T-cell (primary cell): ENCODE results near the gene PRPSAP1. TPM values are rescaled to one million over a fixed set of nuclear protein-coding genes. Genes with fewer than 3 reads are reported as not detected.

Source experiments
- ATAC-seq, 4 experiments: fragments of 200-7000 bp in 3 of 4; fragments of 150-1000 bp in 1 of 4; cut with Tn5 transposase; replicated peaks in 1 of 4; 1 replicate in 3 of 4; 2 replicates in 1 of 4; pipeline ENCODE4 v1.10.0; 2021; ENCODE audit warnings: moderate library complexity in 3 of 4, mild to moderate bottlenecking in 2 of 4, moderate number of reproducible peaks in 1 of 4
- CTCF ChIA-PET, 2 donors: fragments of 300-600 bp; sonication (Branson Sonifier 250); formaldehyde crosslinking; loops; one replicate each; lab custom pipeline; 2022; ENCODE audit warnings: antibody characterized with exemption in 2 of 2; lab: Charles Lee
- POLR2A ChIA-PET, 2 donors: fragments of 300-600 bp; sonication (Branson Sonifier 250); formaldehyde crosslinking; loops; one replicate each; lab custom pipeline; 2022; ENCODE audit warnings: antibody characterized with exemption in 2 of 2; lab: Charles Lee
- DNase-seq, 35 experiments: peaks; one replicate each; pipeline versions ENCODE4 v3.0.0 to v3.0.0-alpha.2; 2013 to 2023
- H3K27ac ChIP-seq: one replicate; pipeline ENCODE4 v1.5.1; 2013; ENCODE audit warnings: low read length
- H3K27me3 ChIP-seq, 2 experiments: replicated peaks in 1 of 2; 1 replicate in 1 of 2; 2 replicates in 1 of 2; pipeline versions ENCODE4 v1.6.1 to v1.7.0; 2013; ENCODE audit warnings: low read length in 1 of 2, mixed read lengths in 1 of 2; ENCODE audit not compliant: control insufficient read depth in 2 of 2, insufficient read depth in 2 of 2; ENCODE audit errors: extremely low read depth in 1 of 2
- H3K36me3 ChIP-seq, 2 donors: 1 replicate in 1 of 2; 2 replicates in 1 of 2; pipeline versions ENCODE4 v1.6.1 to v1.7.0; 2013; ENCODE audit warnings: low read length in 1 of 2; ENCODE audit not compliant: control insufficient read depth in 2 of 2, insufficient read depth in 1 of 2; ENCODE audit errors: extremely low read depth in 1 of 2
- H3K4me1 ChIP-seq, 2 experiments: 1 replicate in 1 of 2; 2 replicates in 1 of 2; pipeline versions ENCODE4 v1.6.1 to v1.7.0; 2013; ENCODE audit warnings: low read length in 2 of 2, mixed read lengths in 1 of 2; ENCODE audit not compliant: insufficient read depth in 2 of 2, control insufficient read depth in 1 of 2; ENCODE audit errors: extremely low read depth in 1 of 2
- H3K4me3 ChIP-seq, 2 donors: 1 replicate in 1 of 2; 2 replicates in 1 of 2; pipeline versions ENCODE4 v1.5.1 to v1.7.0; 2013; ENCODE audit warnings: mild to moderate bottlenecking in 2 of 2, low read length in 1 of 2, moderate library complexity in 1 of 2; ENCODE audit not compliant: control insufficient read depth in 1 of 2; ENCODE audit errors: extremely low read depth in 1 of 2
- H3K9me3 ChIP-seq: 2 replicates; pipeline ENCODE4 v1.7.0; 2013
- H3K27ac Mint-ChIP-seq, 2 donors: one replicate each; pipeline ENCODE4 v1.8.0; 2020 to 2021; ENCODE audit warnings: mild to moderate bottlenecking in 2 of 2, mixed read lengths in 2 of 2
- H3K27me3 Mint-ChIP-seq, 2 donors: one replicate each; pipeline ENCODE4 v1.8.0; 2021 to 2022; ENCODE audit warnings: mixed read lengths in 2 of 2
- H3K36me3 Mint-ChIP-seq: one replicate; pipeline ENCODE4 v1.8.0; 2021; ENCODE audit warnings: mixed read lengths
- H3K4me1 Mint-ChIP-seq, 3 donors: one replicate each; pipeline ENCODE4 v1.8.0; 2020 to 2022; ENCODE audit warnings: mixed read lengths in 3 of 3, mild to moderate bottlenecking in 1 of 3
- H3K4me3 Mint-ChIP-seq, 3 donors: one replicate each; pipeline ENCODE4 v1.8.0; 2020 to 2022; ENCODE audit warnings: mild to moderate bottlenecking in 3 of 3, mixed read lengths in 3 of 3, moderate library complexity in 3 of 3
- H3K9me3 Mint-ChIP-seq, 3 donors: one replicate each; pipeline ENCODE4 v1.8.0; 2020 to 2022; ENCODE audit warnings: mixed read lengths in 3 of 3
- WGBS: methylation state at CpG from one replicate; pipeline ENCODE4 v1.1.5; 2013; ENCODE audit warnings: missing lambda C conversion rate; ENCODE audit not compliant: insufficient coverage; 5-methylcytosine and 5-hydroxymethylcytosine counted together
- total RNA-seq, 35 experiments: library from RNA in 6 of 35; stranded (reverse) in 6 of 35; fragments of 120-200 nt in 1 of 35; gene quantifications; one replicate each; pipeline versions ENCODE4 v1.2.1 to v1.2.4 and lab custom pipeline; 2013 to 2026

PRPSAP1 gene
- total RNA-seq, 5 donors from 2014 or later (not counting 1 experiment from before 2014, with no cell fraction given), result 27.5 to 47.0 (median 40.0) TPM

DNA sequence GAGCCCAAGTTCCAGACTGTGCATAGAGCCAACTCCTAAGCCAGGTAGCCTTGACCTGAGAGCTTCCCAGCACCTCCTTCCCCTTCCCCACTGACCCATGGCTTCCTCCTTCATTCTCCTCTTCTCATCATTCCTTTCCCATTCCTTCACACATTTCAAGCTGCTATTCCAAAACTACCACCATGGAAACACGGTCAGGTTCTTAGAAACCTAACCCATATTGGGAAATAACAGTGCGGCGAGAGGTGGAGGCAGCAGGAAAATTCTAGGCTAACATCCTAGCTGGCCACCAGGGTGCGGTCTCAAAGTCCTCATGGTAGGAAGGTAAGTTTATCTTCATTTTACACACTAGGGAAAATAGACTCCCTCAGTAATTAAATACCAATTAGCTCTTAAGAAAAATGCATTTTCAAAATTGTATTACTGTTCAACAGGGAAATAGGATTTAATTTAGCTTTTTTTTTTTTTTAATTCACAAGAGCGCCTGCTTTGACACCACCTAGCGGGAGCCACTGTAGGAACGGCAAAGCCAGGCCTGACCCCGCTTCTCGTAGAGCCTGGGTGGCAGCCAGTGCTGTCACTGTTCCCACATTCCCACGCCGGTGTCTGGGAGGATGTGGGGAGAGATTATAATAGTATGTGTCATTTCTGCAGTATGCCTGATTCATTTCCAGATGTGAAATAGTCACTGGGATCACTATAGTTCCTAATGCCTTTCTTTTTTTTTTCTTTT, 16.7 kb upstream of the PRPSAP1 start:
- H3K9me3 Mint-ChIP-seq, result no peaks in the 10 kb centered on the region
- ChIA-PET POLR2A (no interaction called here), CTCF (interaction anchor here in 1 of 2 donors (0.7 kb wide), 1 partner anchor 353 kb away, joined by 3 read pairs; no protein-coding TSS in a partner anchor)
- Histone ChIP-seq H3K4me3 (no peak overlapping the region), H3K27ac (no peak overlapping the region), H3K9me3 (no peaks in the 10 kb centered on the region), H3K36me3 (no peaks in the 10 kb centered on the region), H3K27me3 (peaks cover 0 to 9% of the 10 kb centered on the region in 2 experiments), H3K4me1 (no peaks in the 10 kb centered on the region)
- H3K36me3 Mint-ChIP-seq, result no peaks in the 10 kb centered on the region
- H3K27me3 Mint-ChIP-seq, result no peaks in the 10 kb centered on the region
- WGBS, result 70% methylated on average over 2 of the region's 11 CpGs
- DNase-seq (no peak), ATAC-seq (no peak)
- no peak overlapping the region for H3K4me3 Mint-ChIP-seq
- H3K4me1 Mint-ChIP-seq, result no peaks in the 10 kb centered on the region
- H3K27ac Mint-ChIP-seq, result no peak overlapping the region

DNA sequence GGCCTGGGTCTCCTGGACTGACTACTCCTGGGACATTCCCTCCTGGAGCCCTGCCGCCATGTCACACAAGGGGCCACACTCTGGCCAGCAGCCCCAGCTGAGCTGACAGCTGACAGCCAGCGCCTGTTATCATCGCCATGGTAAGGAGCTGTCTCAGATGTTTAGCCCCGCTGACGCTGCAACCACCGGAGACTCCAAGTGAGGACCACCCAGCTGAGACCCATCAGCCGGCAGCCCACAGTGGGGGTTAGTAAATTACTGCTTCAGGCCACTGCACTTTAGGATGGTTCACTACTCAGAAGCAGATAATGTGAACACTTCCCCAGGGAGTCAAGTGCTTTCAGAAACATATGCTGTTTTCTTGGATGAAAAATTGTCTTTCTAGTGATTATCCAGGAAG, 16.1 kb upstream of the PRPSAP1 start:
- H3K4me1 ChIP-seq, result no peaks in the 10 kb centered on the region
- no peaks in the 10 kb centered on the region for H3K27me3 Mint-ChIP-seq
- CTCF ChIA-PET, result interaction anchor here in 1 of 2 donors (0.7 kb wide), 1 partner anchor 352 kb away, joined by 3 read pairs; no protein-coding TSS in a partner anchor
- H3K36me3 ChIP-seq, result no peaks in the 10 kb centered on the region
- no peak overlapping the region for H3K27ac ChIP-seq
- no peaks in the 10 kb centered on the region for H3K36me3 Mint-ChIP-seq
- WGBS, result 91% methylated on average over 6 of the region's 7 CpGs
- POLR2A ChIA-PET, result no interaction called here
- ATAC-seq, result no peak
- H3K4me3 ChIP-seq, result no peak overlapping the region
- H3K9me3 ChIP-seq, result no peaks in the 10 kb centered on the region
- H3K9me3 Mint-ChIP-seq, result no peaks in the 10 kb centered on the region
- no peak overlapping the region for H3K27ac Mint-ChIP-seq
- H3K4me1 Mint-ChIP-seq, result no peaks in the 10 kb centered on the region
- H3K4me3 Mint-ChIP-seq, result no peak overlapping the region
- H3K27me3 ChIP-seq, result peaks cover 0 to 13% of the 10 kb centered on the region in 2 experiments
- DNase-seq, result no peak

DNA sequence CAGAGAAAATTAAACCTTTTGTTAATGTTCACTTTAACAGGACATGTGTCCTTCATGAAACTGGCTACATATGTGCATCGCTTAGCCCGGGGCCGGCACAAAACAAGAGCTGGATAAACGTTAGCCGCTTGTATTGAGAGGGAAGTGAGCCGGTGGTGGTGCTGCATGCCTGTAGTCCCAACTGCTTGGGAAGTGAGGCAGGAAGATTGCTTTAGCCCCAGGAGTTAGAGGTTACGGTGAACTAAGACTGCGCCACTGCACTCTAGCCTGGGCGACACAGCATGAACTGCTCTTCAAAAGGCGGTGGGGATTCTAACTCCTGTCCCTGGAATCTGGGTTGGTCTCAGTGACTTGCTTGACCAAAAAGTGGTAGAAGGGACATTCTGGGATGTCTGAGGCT, 15.7 kb upstream of the PRPSAP1 start:
- Mint-ChIP-seq H3K4me3 (no peak overlapping the region), H3K4me1 (no peaks in the 10 kb centered on the region), H3K9me3 (no peaks in the 10 kb centered on the region), H3K27ac (no peak overlapping the region), H3K36me3 (no peaks in the 10 kb centered on the region), H3K27me3 (no peaks in the 10 kb centered on the region)
- DNase-seq (no peak), ATAC-seq (no peak)
- CTCF ChIA-PET, result interaction anchor here in 1 of 2 donors (0.7 kb wide), 1 partner anchor 61 kb away, joined by 8 read pairs; no protein-coding TSS in a partner anchor
- peaks cover 0 to 15% of the 10 kb centered on the region in 2 experiments for H3K27me3 ChIP-seq
- H3K27ac ChIP-seq, result no peak overlapping the region
- no peaks in the 10 kb centered on the region for H3K36me3 ChIP-seq
- no peak overlapping the region for H3K4me3 ChIP-seq
- H3K4me1 ChIP-seq, result no peaks in the 10 kb centered on the region
- H3K9me3 ChIP-seq, result no peaks in the 10 kb centered on the region
- 96% methylated on average over 10 of the region's 10 CpGs for WGBS
- POLR2A ChIA-PET, result no interaction called here

DNA sequence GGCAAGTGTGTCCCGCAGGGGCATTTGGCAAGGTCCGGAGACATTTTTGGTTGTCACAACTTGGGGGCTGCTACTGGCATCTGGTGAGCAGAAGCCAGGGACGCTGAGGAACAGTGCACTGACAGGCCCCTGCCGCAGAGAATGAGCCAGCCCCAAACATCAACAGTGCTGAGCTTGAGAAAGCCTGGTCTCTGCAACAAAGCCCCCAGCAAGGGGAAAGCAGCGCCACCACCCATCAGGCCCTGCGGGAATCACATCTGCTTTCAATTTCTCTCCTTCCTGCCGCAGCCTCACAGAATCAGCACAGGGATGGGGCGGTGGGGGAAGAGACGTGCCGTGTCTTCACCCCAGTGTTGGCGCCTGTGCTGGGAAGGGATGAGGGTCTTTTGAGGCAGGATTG, 14.8 kb upstream of the PRPSAP1 start:
- Mint-ChIP-seq H3K36me3 (no peaks in the 10 kb centered on the region), H3K4me3 (no peak overlapping the region)
- 91% methylated on average over 3 of the region's 11 CpGs for WGBS

DNA sequence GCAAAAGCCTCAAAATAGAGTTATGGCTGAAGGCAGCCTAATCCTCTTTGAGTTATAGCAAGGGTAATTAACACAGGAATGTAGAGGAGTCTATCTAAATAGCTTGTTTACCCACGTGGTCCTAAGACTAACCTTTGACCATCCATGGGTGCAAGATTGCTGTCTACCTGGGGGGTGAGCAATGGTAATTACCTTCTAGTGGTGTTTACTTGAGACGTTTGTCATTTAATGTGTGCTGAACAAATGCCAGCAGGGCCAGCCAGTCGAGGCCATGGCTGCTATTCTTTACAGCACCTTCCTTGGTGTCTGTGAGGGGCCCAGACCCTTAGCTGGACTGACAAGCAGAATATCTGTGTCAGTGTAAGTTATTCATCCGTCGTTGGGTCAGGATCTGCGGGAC, 13.9 kb upstream of the PRPSAP1 start:
- H3K27me3 Mint-ChIP-seq, result no peaks in the 10 kb centered on the region
- no peaks in the 10 kb centered on the region for H3K36me3 ChIP-seq
- H3K27ac ChIP-seq, result no peak overlapping the region
- no peaks in the 10 kb centered on the region for H3K4me1 ChIP-seq
- ATAC-seq (no peak), DNase-seq (no peak)
- H3K4me1 Mint-ChIP-seq, result no peaks in the 10 kb centered on the region
- no peak overlapping the region for H3K27ac Mint-ChIP-seq
- H3K27me3 ChIP-seq, result peaks cover 0 to 15% of the 10 kb centered on the region in 2 experiments
- no peak overlapping the region for H3K4me3 Mint-ChIP-seq
- H3K4me3 ChIP-seq, result no peak overlapping the region
- ChIA-PET POLR2A (no interaction called here), CTCF (no interaction called here)
- H3K9me3 ChIP-seq, result no peaks in the 10 kb centered on the region
- WGBS, result 100% methylated on average over 1 of the region's 6 CpGs
- H3K36me3 Mint-ChIP-seq, result no peaks in the 10 kb centered on the region
- H3K9me3 Mint-ChIP-seq, result no peaks in the 10 kb centered on the region

More for the DNA sequence above, 14.8 kb upstream of the PRPSAP1 start:
- Mint-ChIP-seq H3K4me1 (no peaks in the 10 kb centered on the region), H3K27ac (no peak overlapping the region), H3K9me3 (no peaks in the 10 kb centered on the region), H3K27me3 (no peaks in the 10 kb centered on the region)
- peaks cover 0 to 15% of the 10 kb centered on the region in 2 experiments for H3K27me3 ChIP-seq
- no peaks in the 10 kb centered on the region for H3K36me3 ChIP-seq
- ChIA-PET POLR2A (no interaction called here), CTCF (interaction anchor here (0.7 to 1.0 kb wide), 3 partner anchors 17 to 60 kb away, joined by 5 to 8 read pairs (median 5); no protein-coding TSS in a partner anchor)
- H3K4me1 ChIP-seq, result no peaks in the 10 kb centered on the region
- ATAC-seq (no peak), DNase-seq (peak in 1 of 35 experiments; percentile 14)
- no peak overlapping the region for H3K4me3 ChIP-seq
- no peak overlapping the region for H3K27ac ChIP-seq
- no peaks in the 10 kb centered on the region for H3K9me3 ChIP-seq

DNA sequence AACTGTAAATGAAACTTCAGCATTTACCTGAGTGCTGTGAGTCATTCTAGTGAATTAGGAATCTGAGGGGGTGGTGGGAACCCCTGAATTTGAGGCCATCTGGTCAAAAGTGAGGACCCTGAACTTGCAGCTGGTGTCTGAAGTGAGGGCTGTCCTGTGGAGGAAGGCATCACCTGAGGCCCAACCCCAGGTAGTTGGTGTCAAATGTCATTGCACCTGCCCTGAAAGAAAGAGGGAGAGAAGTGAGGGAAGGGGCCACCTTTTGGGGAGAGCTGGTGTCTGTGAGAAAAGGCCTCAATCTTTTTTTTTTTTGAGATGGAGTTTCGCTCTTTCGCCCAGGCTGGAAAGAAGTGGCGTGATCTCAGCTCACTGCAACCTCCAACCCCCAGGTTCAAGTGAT, 12.5 kb upstream of the PRPSAP1 start:
- H3K4me1 ChIP-seq, result no peaks in the 10 kb centered on the region
- no peaks in the 10 kb centered on the region for H3K9me3 ChIP-seq
- WGBS, result no CpG with 5 or more reads among the region's 3 CpGs
- H3K4me3 ChIP-seq, result no peak overlapping the region
- no peak for DNase-seq
- H3K9me3 Mint-ChIP-seq, result no peaks in the 10 kb centered on the region
- no peaks in the 10 kb centered on the region for H3K36me3 Mint-ChIP-seq
- H3K27ac Mint-ChIP-seq, result no peak overlapping the region
- H3K4me1 Mint-ChIP-seq, result no peaks in the 10 kb centered on the region
- H3K27ac ChIP-seq, result no peak overlapping the region
- ATAC-seq, result no peak
- peaks cover 0 to 15% of the 10 kb centered on the region in 2 experiments for H3K27me3 ChIP-seq
- H3K4me3 Mint-ChIP-seq, result no peak overlapping the region
- CTCF ChIA-PET, result interaction anchor here in 1 of 2 donors (0.6 to 1.1 kb wide), 2 partner anchors 25 to 32 kb away, joined by 3 to 6 read pairs; no protein-coding TSS in a partner anchor
- POLR2A ChIA-PET, result interaction anchor here in 1 of 2 donors (0.5 kb wide), 1 partner anchor 11 kb away, joined by 3 read pairs; no protein-coding TSS in a partner anchor
- H3K27me3 Mint-ChIP-seq, result no peaks in the 10 kb centered on the region
- no peaks in the 10 kb centered on the region for H3K36me3 ChIP-seq
